ENCODE results near the gene NPDC1. TPM values are rescaled to one million over a fixed set of nuclear protein-coding genes. Genes with fewer than 3 reads are reported as not detected.

The NPDC1 gene
- total RNA-seq, 1 experiment from 2014 or later: 25.4 TPM

GRCh38 chr9:137052293-137052692 is 6.3 kb upstream of the NPDC1 start:
- Histone ChIP-seq H3K4me1 (ENCODE audit: insufficient read depth, low read length) (peaks cover 20% of the 10 kb centered on the region), H3K9me3 (ENCODE audit: low read length) (no peaks in the 10 kb centered on the region), H3K27ac (ENCODE audit: low read length) (no peak overlapping the region), H3K9me2 (replicated peaks; ENCODE audit: low read length) (no peaks in the 10 kb centered on the region), H3K4me2 (ENCODE audit: low read length) (no peak overlapping the region), H3K27me3 (ENCODE audit: low read length) (no peaks in the 10 kb centered on the region), H2AFZ (ENCODE audit: low read length) (no peak overlapping the region), H3K4me3 (ENCODE audit: low read length) (no peak overlapping the region), H3F3A (ENCODE audit: low read length, unreplicated experiment) (no peaks in the 10 kb centered on the region), H3K36me3 (ENCODE audit: low read depth, low read length) (no peaks in the 10 kb centered on the region), H3K9ac (ENCODE audit: low read length) (no peak overlapping the region), H4K20me1 (ENCODE audit: low read length) (no peaks in the 10 kb centered on the region), H3K79me2 (ENCODE audit: low read length) (no peaks in the 10 kb centered on the region)
- BruUV-seq (replicated peaks): no TSS peak
- ATAC-seq (no peak), DNase-seq (no peak)
- CTCF ChIA-PET: interaction anchor here (0.6 to 1.0 kb wide), 2 partner anchors 14 to 17 kb away, joined by 3 to 4 read pairs; no protein-coding TSS in a partner anchor
- TF ChIP-seq EZH2phosphoT487 (IDR thresholded peaks at IDR 0.05; ENCODE audit: borderline replicate concordance, low read length) (no peak), EZH2 (IDR thresholded peaks at IDR 0.05; ENCODE audit: low read length, unreplicated experiment) (no peak)
- TF ChIP-seq, protein P1, sequence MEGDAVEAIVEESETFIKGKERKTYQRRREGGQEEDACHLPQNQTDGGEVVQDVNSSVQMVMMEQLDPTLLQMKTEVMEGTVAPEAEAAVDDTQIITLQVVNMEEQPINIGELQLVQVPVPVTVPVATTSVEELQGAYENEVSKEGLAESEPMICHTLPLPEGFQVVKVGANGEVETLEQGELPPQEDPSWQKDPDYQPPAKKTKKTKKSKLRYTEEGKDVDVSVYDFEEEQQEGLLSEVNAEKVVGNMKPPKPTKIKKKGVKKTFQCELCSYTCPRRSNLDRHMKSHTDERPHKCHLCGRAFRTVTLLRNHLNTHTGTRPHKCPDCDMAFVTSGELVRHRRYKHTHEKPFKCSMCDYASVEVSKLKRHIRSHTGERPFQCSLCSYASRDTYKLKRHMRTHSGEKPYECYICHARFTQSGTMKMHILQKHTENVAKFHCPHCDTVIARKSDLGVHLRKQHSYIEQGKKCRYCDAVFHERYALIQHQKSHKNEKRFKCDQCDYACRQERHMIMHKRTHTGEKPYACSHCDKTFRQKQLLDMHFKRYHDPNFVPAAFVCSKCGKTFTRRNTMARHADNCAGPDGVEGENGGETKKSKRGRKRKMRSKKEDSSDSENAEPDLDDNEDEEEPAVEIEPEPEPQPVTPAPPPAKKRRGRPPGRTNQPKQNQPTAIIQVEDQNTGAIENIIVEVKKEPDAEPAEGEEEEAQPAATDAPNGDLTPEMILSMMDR (conservative IDR thresholded peaks at IDR 0.05; ENCODE audit: low read depth, low read length): no peak
- POLR2A ChIA-PET (ENCODE audit: unreplicated experiment): no interaction called here
- intact Hi-C loops (cut with micrococcal nuclease): no loop called here

DNA sequence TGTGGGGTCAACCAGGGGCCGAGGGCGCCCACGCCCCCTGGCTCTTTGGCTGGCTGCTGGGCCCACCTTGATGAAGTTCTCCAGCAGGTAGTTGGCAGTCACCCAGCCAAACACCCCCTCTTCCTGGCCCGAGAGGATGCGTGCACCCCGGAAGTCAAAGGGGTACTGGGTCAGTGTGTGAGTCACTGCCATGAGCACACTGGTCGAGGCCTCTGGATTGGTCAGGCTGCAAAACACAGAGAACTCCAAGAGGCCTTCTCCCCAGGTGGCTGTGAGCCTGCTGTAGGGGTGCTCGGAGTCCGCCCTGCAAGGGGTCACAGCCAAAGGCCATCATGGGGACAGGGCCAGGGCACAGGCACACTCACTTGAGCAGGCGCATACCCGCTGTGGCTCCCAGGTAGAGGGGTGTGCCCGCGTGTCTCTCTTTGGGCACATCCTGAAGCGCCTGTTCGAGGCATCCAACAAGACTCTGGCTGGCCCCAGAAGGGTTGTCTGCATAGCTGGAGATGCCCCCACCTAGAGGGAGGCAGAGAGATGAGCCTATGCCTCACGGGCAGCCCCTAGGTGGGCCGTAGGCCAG is 5.3 kb upstream of the NPDC1 start:
- H2AFZ ChIP-seq (ENCODE audit: low read length): no peak overlapping the region
- no peaks in the 10 kb centered on the region for H3K27me3 ChIP-seq (ENCODE audit: low read length)
- no peaks in the 10 kb centered on the region for H4K20me1 ChIP-seq (ENCODE audit: low read length)
- no peaks in the 10 kb centered on the region for H3K79me2 ChIP-seq (ENCODE audit: low read length)
- ChIA-PET CTCF (no interaction called here), POLR2A (ENCODE audit: unreplicated experiment) (no interaction called here)
- ATAC-seq: no peak
- H3K9me2 ChIP-seq (replicated peaks; ENCODE audit: low read length): no peaks in the 10 kb centered on the region
- H3K4me2 ChIP-seq (ENCODE audit: low read length): no peak overlapping the region
- H3K36me3 ChIP-seq (ENCODE audit: low read depth, low read length): no peaks in the 10 kb centered on the region
- no peak overlapping the region for H3K4me3 ChIP-seq (ENCODE audit: low read length)
- H3K4me1 ChIP-seq (ENCODE audit: insufficient read depth, low read length): peaks cover 15% of the 10 kb centered on the region
- H3K27ac ChIP-seq (ENCODE audit: low read length): no peak overlapping the region
- no peak for DNase-seq
- no peaks in the 10 kb centered on the region for H3F3A ChIP-seq (ENCODE audit: low read length, unreplicated experiment)
- no peak for TF ChIP-seq EZH2phosphoT487 (IDR thresholded peaks at IDR 0.05; ENCODE audit: borderline replicate concordance, low read length)
- TF ChIP-seq, protein P1 (conservative IDR thresholded peaks at IDR 0.05; ENCODE audit: low read depth, low read length): no peak
- no peak for TF ChIP-seq EZH2 (IDR thresholded peaks at IDR 0.05; ENCODE audit: low read length, unreplicated experiment)
- intact Hi-C loops (cut with micrococcal nuclease): no loop called here
- no peaks in the 10 kb centered on the region for H3K9me3 ChIP-seq (ENCODE audit: low read length)
- no peak overlapping the region for H3K9ac ChIP-seq (ENCODE audit: low read length)
- no TSS peak for BruUV-seq (replicated peaks)

DNA sequence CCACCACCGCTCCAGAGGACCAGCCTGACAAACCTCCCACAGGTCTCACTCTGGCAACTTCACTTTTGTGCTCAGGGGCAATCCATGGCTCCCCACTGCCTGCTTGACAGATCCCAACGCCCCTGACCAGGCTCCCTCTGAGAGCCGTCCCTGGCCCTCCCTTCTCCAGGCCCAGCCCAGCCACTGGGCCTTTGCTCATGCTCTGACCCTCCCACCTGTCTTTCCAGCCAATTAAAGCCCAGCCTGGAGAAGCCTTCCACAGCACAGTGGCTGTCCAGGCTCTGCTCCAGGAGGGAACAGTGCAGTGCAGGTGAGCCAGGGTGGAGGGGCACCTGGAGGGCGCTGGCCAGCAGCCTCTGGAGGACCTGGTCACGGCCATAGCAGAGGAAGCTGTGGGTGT is 4.6 kb upstream of the NPDC1 start:
- no peaks in the 10 kb centered on the region for H4K20me1 ChIP-seq (ENCODE audit: low read length)
- H3F3A ChIP-seq (ENCODE audit: low read length, unreplicated experiment): no peaks in the 10 kb centered on the region
- ChIA-PET POLR2A (ENCODE audit: unreplicated experiment) (no interaction called here), CTCF (no interaction called here)
- H3K27me3 ChIP-seq (ENCODE audit: low read length): no peaks in the 10 kb centered on the region
- H3K79me2 ChIP-seq (ENCODE audit: low read length): no peaks in the 10 kb centered on the region
- no peak overlapping the region for H3K4me3 ChIP-seq (ENCODE audit: low read length)
- no peak overlapping the region for H3K27ac ChIP-seq (ENCODE audit: low read length)
- intact Hi-C loops (cut with micrococcal nuclease): no loop called here
- no peak for TF ChIP-seq EZH2 (IDR thresholded peaks at IDR 0.05; ENCODE audit: low read length, unreplicated experiment)
- no peak overlapping the region for H3K4me2 ChIP-seq (ENCODE audit: low read length)
- peaks cover 14% of the 10 kb centered on the region for H3K4me1 ChIP-seq (ENCODE audit: insufficient read depth, low read length)
- ATAC-seq: no peak
- H3K9ac ChIP-seq (ENCODE audit: low read length): no peak overlapping the region
- H2AFZ ChIP-seq (ENCODE audit: low read length): no peak overlapping the region
- no peaks in the 10 kb centered on the region for H3K9me2 ChIP-seq (replicated peaks; ENCODE audit: low read length)
- no peaks in the 10 kb centered on the region for H3K36me3 ChIP-seq (ENCODE audit: low read depth, low read length)
- BruUV-seq (replicated peaks): no TSS peak
- H3K9me3 ChIP-seq (ENCODE audit: low read length): no peaks in the 10 kb centered on the region
- DNase-seq: no peak
